HUES48 (cell line): ENCODE measurements around the gene FMN2.

Experiments used
- H3K27ac ChIP-seq: one replicate; pipeline ENCODE4 v1.7.0; 2013; ENCODE audit warnings: low read depth, low read length, inconsistent platforms
- H3K27me3 ChIP-seq: 2 replicates; pipeline ENCODE4 v1.6.1; 2013; ENCODE audit warnings: mild to moderate bottlenecking, low read length; ENCODE audit not compliant: control insufficient read depth, insufficient read depth
- H3K36me3 ChIP-seq: 2 replicates; pipeline ENCODE4 v1.6.1; 2013; ENCODE audit warnings: low read length; ENCODE audit not compliant: control insufficient read depth, insufficient read depth
- H3K4me1 ChIP-seq: 2 replicates; pipeline ENCODE4 v1.6.1; 2013; ENCODE audit warnings: mild to moderate bottlenecking, low read length; ENCODE audit not compliant: control insufficient read depth, insufficient read depth
- H3K4me3 ChIP-seq: 2 replicates; pipeline ENCODE4 v1.5.1; 2013; ENCODE audit warnings: mild to moderate bottlenecking, low read depth, low read length
- H3K9ac ChIP-seq: 2 replicates; pipeline ENCODE4 v1.6.1; 2013; ENCODE audit warnings: mild to moderate bottlenecking, low read depth, low read length, moderate library complexity
- H3K9me3 ChIP-seq: 2 replicates; pipeline ENCODE4 v1.6.1; 2013; ENCODE audit warnings: low read length; ENCODE audit not compliant: control insufficient read depth, insufficient read depth

The FMN2 gene

GRCh38 chr1:240503558-240503957 is 411.9 kb downstream of the FMN2 start:
- H3K9ac ChIP-seq = no peak overlapping the region
- H3K36me3 ChIP-seq = no peaks in the 10 kb centered on the region
- no peaks in the 10 kb centered on the region for H3K4me1 ChIP-seq
- no peaks in the 10 kb centered on the region for H3K9me3 ChIP-seq
- H3K4me3 ChIP-seq = no peak overlapping the region
- H3K27ac ChIP-seq = no peak overlapping the region
- no peaks in the 10 kb centered on the region for H3K27me3 ChIP-seq

DNA sequence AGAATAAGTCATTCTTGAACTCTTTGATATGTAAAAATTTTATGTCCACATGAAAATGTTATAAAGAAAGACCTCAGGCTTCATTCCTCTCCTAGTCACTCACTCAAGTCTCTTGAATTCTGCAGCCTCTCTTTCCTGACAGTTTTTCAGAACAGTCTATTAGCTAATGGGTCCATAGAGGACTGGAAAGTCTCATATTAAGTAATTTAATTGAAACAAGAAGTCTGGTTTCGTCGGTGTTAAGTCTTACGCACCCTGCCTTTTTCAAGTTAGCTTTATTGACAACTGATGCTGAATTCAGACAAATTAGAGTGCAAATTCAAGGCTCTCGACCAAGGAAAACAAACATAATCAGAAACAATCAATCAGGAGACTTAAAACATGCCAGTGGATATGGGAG is 414.5 kb downstream of the FMN2 start:
- no peaks in the 10 kb centered on the region for H3K36me3 ChIP-seq
- no peaks in the 10 kb centered on the region for H3K4me1 ChIP-seq
- H3K4me3 ChIP-seq = no peak overlapping the region
- H3K27ac ChIP-seq = no peak overlapping the region
- H3K27me3 ChIP-seq = no peaks in the 10 kb centered on the region
- no peak overlapping the region for H3K9ac ChIP-seq
- H3K9me3 ChIP-seq = no peaks in the 10 kb centered on the region

GRCh38 chr1:240508201-240508600 is 416.5 kb downstream of the FMN2 start:
- Histone ChIP-seq H3K27ac (no peak overlapping the region), H3K4me3 (no peak overlapping the region), H3K27me3 (no peaks in the 10 kb centered on the region), H3K4me1 (no peaks in the 10 kb centered on the region), H3K9ac (no peak overlapping the region), H3K9me3 (no peaks in the 10 kb centered on the region), H3K36me3 (no peaks in the 10 kb centered on the region)

GRCh38 chr1:240508950-240509349 is 417.3 kb downstream of the FMN2 start:
- Histone ChIP-seq H3K36me3 (no peaks in the 10 kb centered on the region), H3K4me3 (no peak overlapping the region), H3K9ac (no peak overlapping the region), H3K27me3 (no peaks in the 10 kb centered on the region), H3K27ac (no peak overlapping the region), H3K9me3 (no peaks in the 10 kb centered on the region), H3K4me1 (no peaks in the 10 kb centered on the region)

DNA sequence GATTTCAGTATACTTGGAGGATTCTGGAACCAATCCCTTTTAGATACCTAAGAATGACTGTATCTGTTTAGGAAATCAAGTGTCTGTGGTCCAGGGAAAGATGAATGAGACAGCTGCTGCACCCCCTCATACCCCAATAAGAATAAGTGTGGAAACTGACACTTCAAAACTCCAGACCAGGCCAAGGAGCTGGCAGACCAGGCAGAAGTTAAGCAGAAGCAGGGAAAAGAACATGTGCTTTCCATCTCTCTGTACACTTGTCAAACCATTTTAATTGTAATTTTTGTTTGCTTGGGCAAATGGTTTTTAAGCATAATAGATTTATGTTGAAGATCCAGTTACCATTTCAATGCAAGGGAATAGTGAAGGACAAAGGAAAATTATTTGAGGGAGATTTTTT is 420.1 kb downstream of the FMN2 start:
- Histone ChIP-seq H3K27ac (no peak overlapping the region), H3K9me3 (no peaks in the 10 kb centered on the region), H3K27me3 (no peaks in the 10 kb centered on the region), H3K4me1 (no peaks in the 10 kb centered on the region), H3K36me3 (no peaks in the 10 kb centered on the region), H3K4me3 (no peak overlapping the region), H3K9ac (no peak overlapping the region)

DNA sequence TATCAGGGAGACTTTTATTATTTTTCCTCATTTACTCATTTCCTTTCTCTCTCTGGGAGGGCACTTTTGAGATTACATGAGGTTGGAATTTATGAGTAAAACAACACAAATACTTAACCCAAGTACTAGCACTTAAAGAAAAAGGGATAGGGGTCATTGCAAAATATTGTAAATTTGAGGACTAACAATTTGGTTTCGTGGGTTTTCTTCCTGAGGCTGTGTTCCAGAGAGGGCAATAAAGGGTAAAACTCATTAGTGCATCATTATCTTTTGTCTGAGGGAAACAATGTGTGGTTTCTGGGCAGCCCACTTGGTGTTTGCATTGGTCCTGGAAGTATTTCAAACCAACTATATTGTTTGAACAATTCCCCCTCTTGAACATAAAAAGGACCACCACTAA is 423.8 kb downstream of the FMN2 start:
- Histone ChIP-seq H3K9me3 (no peaks in the 10 kb centered on the region), H3K27me3 (no peaks in the 10 kb centered on the region), H3K4me3 (no peak overlapping the region), H3K36me3 (no peaks in the 10 kb centered on the region), H3K9ac (no peak overlapping the region), H3K27ac (no peak overlapping the region), H3K4me1 (no peaks in the 10 kb centered on the region)

DNA sequence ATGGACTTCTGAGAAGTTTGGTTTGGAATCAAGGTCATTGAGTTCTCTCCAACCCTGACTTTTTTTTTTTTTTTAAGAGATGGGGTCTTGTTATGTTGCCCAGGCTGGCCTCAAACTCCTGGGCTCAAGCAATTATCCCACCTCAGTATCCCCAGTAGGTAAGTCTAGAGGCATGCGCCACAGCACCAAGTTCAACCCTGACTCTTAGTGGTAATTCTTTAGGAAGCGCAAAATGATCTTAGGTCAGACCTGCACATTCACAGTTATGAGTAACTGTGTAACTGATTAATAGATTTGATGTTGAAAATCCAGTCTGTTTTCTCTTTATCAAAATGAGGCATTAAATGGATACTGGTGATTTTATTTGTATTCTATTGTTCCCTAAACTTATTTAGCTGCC is 424.4 kb downstream of the FMN2 start:
- Histone ChIP-seq H3K4me3 (no peak overlapping the region), H3K9ac (no peak overlapping the region), H3K9me3 (no peaks in the 10 kb centered on the region), H3K27me3 (no peaks in the 10 kb centered on the region), H3K27ac (no peak overlapping the region), H3K36me3 (no peaks in the 10 kb centered on the region), H3K4me1 (no peaks in the 10 kb centered on the region)

- Histone ChIP-seq H3K27me3 (no peaks in the 10 kb centered on the region), H3K9me3 (no peaks in the 10 kb centered on the region), H3K9ac (no peak overlapping the region), H3K36me3 (no peaks in the 10 kb centered on the region), H3K4me1 (no peaks in the 10 kb centered on the region), H3K27ac (no peak overlapping the region), H3K4me3 (no peak overlapping the region)
These were observed 426.2 kb downstream of the FMN2 start for GRCh38 chr1:240517891-240518290.

DNA sequence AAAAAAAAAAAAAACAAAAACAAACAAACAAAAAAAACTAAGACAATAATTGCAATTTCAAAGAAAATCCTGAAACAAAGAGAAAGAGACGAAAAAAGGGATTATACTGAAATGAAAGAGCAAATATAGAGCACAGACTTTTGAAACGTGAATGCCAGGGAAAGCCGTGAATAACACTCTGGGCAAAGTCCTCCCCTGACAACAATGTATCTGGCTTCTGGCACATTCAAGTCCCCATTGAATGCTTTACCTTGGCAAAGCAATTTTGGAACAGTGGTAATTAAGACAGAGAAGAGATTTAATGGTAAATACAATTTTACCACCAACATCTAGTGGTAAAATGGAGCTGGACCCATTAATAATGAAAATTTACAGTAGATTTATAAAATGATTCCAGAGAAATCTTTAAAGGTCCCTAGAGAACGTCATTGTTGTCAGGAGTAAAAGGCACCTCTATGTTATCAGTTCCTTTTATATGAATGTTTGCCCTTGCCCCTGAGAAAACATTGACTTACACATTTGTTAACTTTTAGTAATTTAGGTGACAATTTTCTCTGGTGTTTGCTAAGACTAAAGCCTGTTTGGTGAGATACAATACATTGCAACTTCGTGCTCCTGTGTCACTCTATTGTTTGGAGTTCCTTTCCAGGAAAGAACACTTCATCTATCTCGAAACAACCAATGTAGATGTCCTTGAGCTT is 430.6 kb downstream of the FMN2 start:
- H3K9ac ChIP-seq = no peak overlapping the region
- H3K36me3 ChIP-seq = no peaks in the 10 kb centered on the region
- H3K27ac ChIP-seq = no peak overlapping the region
- H3K4me3 ChIP-seq = no peak overlapping the region
- no peaks in the 10 kb centered on the region for H3K4me1 ChIP-seq
- no peaks in the 10 kb centered on the region for H3K27me3 ChIP-seq
- H3K9me3 ChIP-seq = no peaks in the 10 kb centered on the region

- Histone ChIP-seq H3K4me1 (no peaks in the 10 kb centered on the region), H3K36me3 (no peaks in the 10 kb centered on the region), H3K9ac (no peak overlapping the region), H3K9me3 (no peaks in the 10 kb centered on the region), H3K27me3 (no peaks in the 10 kb centered on the region), H3K27ac (no peak overlapping the region), H3K4me3 (no peak overlapping the region)
These were observed 432.8 kb downstream of the FMN2 start for GRCh38 chr1:240524356-240525069.
